ENCODE measurements around the gene AATK.

Gene AATK

GRCh38 chr17:81181811-81182185 is 15.8 kb upstream of the AATK start:
- no peak for DNase-seq (ENCODE audit: low read depth in 2 of 3, low spot score in 1 of 3)

- DNase-seq (ENCODE audit: low read depth in 2 of 3, low spot score in 1 of 3): no peak
Observed at GRCh38 chr17:81180836-81181810, 15.1 kb upstream of the AATK start.

GRCh38 chr17:81179861-81180260 is 13.8 kb upstream of the AATK start:
- DNase-seq (ENCODE audit: low read depth in 2 of 3, low spot score in 1 of 3): no peak

- DNase-seq (ENCODE audit: low read depth in 2 of 3, low spot score in 1 of 3): no peak
Observed at GRCh38 chr17:81179220-81179619, 13.2 kb upstream of the AATK start.

- no peak for DNase-seq (ENCODE audit: low read depth in 2 of 3, low spot score in 1 of 3)
Observed at GRCh38 chr17:81178136-81179091, 12.4 kb upstream of the AATK start.

GRCh38 chr17:81176666-81177065 is 10.6 kb upstream of the AATK start:
- no peak for DNase-seq (ENCODE audit: low read depth in 2 of 3, low spot score in 1 of 3)

- no peak for DNase-seq (ENCODE audit: low read depth in 2 of 3, low spot score in 1 of 3)
Observed at GRCh38 chr17:81173762-81174155, 7.7 kb upstream of the AATK start.

GRCh38 chr17:81173052-81173761 is 7.2 kb upstream of the AATK start:
- DNase-seq (ENCODE audit: low read depth in 2 of 3, low spot score in 1 of 3): no peak

- DNase-seq (ENCODE audit: low read depth in 2 of 3, low spot score in 1 of 3): no peak
Observed at GRCh38 chr17:81171941-81172340, 5.9 kb upstream of the AATK start.

GRCh38 chr17:81170727-81171494 is 4.9 kb upstream of the AATK start:
- no peak for DNase-seq (ENCODE audit: low read depth in 2 of 3, low spot score in 1 of 3)

GRCh38 chr17:81169870-81170309 is 3.9 kb upstream of the AATK start:
- DNase-seq (ENCODE audit: low read depth in 2 of 3, low spot score in 1 of 3): no peak

GRCh38 chr17:81167638-81168037 is 1.6 kb upstream of the AATK start:
- DNase-seq (ENCODE audit: low read depth in 2 of 3, low spot score in 1 of 3): no peak

GRCh38 chr17:81167194-81167524 is 1.1 kb upstream of the AATK start:
- DNase-seq (ENCODE audit: low read depth in 2 of 3, low spot score in 1 of 3): no peak

- no peak for DNase-seq (ENCODE audit: low read depth in 2 of 3, low spot score in 1 of 3)
Observed at GRCh38 chr17:81165246-81166032, 582 bp downstream of the AATK start, which contains the start of gene PVALEF. TSS of gene PVALEF (plus strand) at chr17:81165507. CDS start at chr17:81181227, 15,720 bp downstream.

- no peak for DNase-seq (ENCODE audit: low read depth in 2 of 3, low spot score in 1 of 3)
Observed at GRCh38 chr17:81164371-81165245, 1.4 kb downstream of the AATK start.

GRCh38 chr17:81163703-81164370 is 2.2 kb downstream of the AATK start:
- no peak for DNase-seq (ENCODE audit: low read depth in 2 of 3, low spot score in 1 of 3)

GRCh38 chr17:81163051-81163695 is 2.8 kb downstream of the AATK start:
- DNase-seq (ENCODE audit: low read depth in 2 of 3, low spot score in 1 of 3): no peak

- no peak for DNase-seq (ENCODE audit: low read depth in 2 of 3, low spot score in 1 of 3)
Observed at GRCh38 chr17:81162491-81162890, 3.5 kb downstream of the AATK start.

Data from stimulated activated CD4-positive, alpha-beta T cell treated with anti-CD3 and anti-CD28 coated beads, Interleukin-12 subunit alpha, Interleukin-12 subunit beta, amount 100 ng/mL, for 48 hours (primary cell).